ENCODE results near the gene LYPD6B.

The LYPD6B gene

DNA sequence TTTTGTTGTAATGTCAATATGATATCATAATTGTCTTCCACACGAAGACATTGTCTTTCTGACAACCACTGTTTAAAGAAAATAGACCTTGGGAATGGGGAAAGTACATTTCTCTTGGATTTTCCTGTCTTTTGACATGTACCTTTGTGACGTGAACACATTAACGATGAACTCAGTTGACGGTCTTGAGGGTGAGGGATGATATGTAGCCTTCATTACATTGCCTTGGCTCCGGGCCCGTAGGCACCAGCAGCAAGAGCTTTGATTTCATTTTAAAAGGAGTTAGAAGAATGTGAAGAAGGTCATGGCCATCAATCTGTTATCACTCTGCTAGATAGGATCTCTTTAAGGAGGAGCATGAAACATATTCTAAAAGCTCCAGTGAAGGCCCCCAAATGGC is 80.9 kb downstream of the LYPD6B start:
- no peak for DNase-seq (ENCODE audit: low spot score)

DNA sequence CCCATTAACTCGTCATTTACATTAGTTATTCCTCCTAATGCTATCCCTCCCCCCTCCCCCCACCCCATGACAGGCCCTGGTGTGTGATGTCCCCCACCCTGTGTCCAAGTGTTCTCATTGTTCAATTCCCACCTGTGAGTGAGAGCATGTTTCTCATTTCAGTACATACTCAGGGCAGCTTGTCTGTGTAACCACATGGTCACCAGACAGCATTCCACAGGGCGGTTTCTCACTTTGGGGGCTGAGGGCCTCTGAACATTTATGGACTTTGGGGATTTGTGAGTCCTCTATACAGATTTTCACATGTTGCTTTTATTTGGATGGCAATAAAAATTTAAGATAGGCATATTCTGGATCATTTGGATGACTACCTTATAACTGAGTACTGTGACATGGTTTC is 84.0 kb downstream of the LYPD6B start:
- DNase-seq (ENCODE audit: low spot score): no peak

DNA sequence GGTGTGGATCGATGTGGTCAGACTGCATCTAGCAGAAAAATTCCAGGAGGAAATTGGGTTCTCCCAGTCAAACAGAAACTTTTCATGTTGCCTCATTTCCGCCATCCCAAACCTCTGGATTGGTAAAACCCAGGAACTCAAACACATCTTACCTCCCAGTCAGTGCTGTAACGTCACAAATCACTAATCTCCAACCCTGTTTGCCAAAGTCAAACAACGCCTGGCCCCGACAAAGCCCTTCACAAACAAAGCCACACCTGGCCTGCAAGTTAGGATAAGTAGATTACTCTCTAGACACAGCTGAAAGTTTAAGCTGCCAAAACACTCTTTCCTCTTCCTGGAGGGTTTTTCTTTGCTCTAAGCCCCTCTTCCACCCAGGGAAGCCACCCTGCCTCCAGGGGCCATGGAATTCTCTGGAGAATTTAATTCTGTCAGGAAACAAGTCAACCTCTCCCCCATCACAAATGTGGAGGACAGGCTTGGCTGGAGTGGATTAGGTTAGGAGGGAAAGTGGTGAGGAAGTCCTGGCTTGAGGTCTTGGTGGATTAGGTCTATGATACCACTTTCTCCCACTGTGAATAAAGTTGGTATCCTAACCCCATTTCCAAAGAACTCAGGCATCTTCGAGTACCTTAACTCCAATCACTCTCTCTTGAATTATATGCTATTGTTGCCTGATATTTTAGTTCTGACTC is 86.7 kb downstream of the LYPD6B start:
- DNase-seq (ENCODE audit: low spot score): no peak

DNA sequence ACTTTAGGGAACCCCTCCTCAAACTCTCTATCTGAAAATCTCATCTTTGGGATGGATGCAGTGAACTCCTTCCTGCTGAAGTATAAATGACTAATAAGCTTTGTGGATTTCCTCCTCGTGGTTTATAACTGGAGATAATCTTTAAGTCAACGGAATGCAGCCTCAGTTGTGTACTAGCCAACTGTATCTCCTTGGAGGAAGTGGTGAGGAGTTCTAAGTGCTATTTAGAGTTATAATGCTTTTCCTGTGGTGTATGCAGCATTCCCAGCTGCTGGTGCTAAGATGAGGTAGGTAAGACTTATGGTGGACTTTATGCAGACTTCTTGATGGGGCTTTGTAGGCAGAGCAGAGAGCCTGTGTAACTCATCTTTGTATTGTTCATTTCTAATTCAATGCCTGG is 90.9 kb downstream of the LYPD6B start:
- DNase-seq (ENCODE audit: low spot score): no peak

GRCh38 chr2:149132339-149132738 is 93.8 kb downstream of the LYPD6B start:
- DNase-seq (ENCODE audit: low spot score): no peak

GRCh38 chr2:149132901-149133300 is 94.4 kb downstream of the LYPD6B start:
- no peak for DNase-seq (ENCODE audit: low spot score)

- DNase-seq (ENCODE audit: low spot score): no peak
These were observed 95.9 kb downstream of the LYPD6B start for GRCh38 chr2:149134335-149134923.

- DNase-seq (ENCODE audit: low spot score): no peak
These were observed 97.6 kb downstream of the LYPD6B start for GRCh38 chr2:149136111-149136510.

DNA sequence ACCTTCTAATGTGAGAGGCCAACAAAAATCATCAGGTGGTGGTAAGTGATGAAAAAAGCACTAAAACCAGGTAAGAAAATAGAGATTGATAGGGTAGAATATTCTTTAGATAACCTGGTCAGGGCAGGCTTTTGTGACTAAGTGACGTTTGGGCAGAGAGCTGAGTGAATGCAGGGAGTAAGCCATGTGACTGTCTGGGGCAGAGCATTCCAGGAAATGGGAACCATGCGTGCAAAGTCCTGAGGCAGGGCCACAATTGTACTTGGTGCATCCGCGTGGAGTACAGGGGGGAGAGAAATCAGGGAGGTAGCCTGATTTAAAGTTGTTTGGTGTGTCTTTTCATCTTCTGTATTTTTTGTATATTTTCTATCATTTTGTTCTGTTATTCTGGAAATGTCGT is 102.5 kb downstream of the LYPD6B start:
- DNase-seq (ENCODE audit: low spot score): no peak

- no peak for DNase-seq (ENCODE audit: low spot score)
These were observed 105.2 kb downstream of the LYPD6B start for GRCh38 chr2:149143734-149144133.

DNA sequence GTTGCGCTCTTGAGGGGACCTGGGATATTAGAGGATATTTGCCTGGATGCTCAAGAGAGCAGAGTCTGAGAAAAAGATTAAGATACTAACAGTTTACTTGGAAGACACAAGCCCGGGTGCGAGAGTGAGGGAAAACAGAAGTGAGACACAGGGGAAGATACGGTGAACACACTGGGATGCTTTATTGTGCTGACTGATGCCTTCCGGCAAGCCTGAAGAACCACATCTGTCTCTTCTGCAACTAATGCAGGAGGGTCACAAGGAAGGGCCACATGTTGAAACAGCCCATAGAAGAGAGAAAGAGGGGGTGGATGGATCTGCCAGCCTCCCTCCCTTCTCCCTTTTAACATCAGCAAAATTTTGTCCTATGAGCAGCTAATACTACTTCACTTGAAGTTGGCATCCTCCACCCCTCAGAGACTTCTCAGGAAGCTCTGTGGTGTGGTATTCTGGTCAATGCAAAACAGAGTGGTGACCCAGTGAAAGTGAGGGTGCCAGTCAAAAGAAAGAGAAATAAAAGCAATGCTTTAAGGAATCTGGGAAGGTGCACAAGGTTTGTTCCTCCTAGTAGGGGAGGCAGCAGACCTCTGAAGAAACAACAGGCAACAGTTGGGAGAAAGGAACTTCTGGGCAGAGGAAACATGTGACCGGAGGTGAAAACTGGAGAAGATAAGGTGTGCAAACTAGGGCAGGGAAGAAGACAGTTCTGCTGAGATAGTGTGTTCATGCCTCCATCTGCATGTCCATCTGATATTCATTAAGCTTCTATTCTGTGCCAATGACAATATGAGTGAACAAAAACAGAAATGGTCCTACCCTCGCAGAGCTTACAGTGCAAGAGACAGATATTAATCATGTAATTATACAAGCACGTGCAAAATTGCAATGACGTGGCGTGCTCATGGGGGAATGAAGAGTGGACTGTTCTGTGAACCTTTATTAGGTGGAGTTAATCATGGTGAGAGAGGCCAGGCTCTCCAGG is 107.1 kb downstream of the LYPD6B start:
- no peak for DNase-seq (ENCODE audit: low spot score)

GRCh38 chr2:149146876-149147275 is 108.4 kb downstream of the LYPD6B start:
- DNase-seq (ENCODE audit: low spot score): no peak

DNA sequence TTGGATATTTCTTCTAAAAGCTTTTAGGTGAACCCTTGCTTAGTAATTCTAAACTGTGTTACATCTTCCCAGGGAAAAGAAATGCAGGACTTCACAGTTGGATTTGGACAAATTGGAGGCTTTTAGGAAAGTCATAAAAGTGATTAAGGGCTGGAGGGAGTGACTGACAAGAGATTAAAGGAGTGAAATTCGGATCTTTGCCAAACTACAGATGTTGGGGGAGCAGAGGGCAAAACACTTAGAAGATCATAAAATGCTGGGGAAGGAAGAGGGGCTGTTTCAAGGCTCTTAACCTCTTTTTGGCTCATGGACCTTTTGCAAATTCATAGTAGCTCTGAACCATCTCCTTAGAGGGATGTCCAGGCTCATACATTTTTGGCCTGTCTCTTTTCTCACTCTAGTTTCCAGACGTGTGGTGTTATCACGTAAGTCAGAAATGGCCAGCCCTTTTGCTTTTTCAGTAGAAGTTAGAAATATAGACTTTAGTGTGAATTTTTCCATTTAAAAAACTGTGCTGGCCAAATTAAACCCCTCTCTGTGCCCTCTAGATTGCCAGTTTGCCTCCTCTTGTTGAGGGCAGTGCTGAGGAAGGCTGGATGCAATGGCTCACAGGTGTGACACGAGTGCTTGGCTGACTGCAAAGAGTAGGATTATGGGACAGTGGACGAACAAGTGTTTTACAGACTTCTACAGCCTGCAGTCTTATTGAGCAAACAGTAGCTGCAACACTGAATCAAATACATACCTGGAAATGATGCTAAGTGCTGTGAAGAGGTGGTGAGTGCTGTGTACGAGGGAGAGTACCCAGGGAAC is 109.9 kb downstream of the LYPD6B start:
- no peak for DNase-seq (ENCODE audit: low spot score)

DNA sequence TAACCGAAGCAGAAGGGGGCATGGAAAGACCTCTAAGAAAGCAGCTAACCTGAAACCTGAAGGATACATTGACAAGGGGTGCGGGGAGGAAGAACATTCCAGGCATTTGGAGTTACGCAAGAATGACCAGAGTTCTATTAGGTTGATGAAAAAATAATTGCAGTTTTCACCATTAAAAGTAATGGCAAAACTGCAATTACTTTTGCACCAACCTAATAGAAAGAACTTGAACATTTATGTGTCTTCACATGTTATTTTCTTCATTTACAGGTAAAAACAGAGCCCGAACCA is 110.5 kb downstream of the LYPD6B start:
- no peak for DNase-seq (ENCODE audit: low spot score)

- no peak for DNase-seq (ENCODE audit: low spot score)
These were observed 114.0 kb downstream of the LYPD6B start for GRCh38 chr2:149152469-149152953.

DNA sequence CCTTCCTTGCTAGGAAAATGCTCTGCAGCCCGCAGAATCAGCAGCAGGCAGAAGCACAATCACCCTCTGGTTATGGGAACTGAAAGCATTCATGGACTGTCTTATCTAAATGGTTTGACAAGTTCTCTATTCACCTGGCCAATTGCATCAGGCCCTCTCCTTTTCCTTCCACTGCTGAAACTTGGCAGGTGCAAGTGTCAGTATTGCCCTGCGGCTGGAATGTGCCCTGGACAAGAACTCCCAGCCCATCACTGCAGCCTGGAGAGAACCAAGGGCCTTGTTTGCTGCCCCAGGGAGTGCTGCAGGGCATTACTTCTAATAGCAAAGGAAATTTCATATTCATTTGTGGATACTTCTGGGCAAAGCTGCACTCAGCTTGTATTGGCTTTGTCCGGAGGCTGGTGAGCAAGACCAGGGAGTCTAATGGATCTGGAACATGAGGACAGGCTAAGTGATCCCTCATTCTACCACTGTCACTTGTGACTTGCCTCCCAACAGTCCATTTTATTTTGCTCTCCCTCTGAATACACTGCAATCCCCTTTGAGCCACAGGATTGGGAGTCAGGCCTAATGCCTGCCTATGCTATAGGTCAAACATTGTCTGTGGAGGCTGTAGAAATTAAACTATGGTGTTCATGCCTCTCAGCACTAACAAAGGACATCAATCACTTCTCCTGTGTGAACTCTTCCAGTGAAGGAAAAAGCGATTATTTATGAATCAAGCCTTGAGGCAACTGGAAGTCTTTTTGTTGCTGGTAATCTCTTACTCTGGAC is 116.9 kb downstream of the LYPD6B start:
- DNase-seq (ENCODE audit: low spot score): no peak

- no peak for DNase-seq (ENCODE audit: low spot score)
These were observed 117.5 kb downstream of the LYPD6B start for GRCh38 chr2:149155988-149156387.

DNA sequence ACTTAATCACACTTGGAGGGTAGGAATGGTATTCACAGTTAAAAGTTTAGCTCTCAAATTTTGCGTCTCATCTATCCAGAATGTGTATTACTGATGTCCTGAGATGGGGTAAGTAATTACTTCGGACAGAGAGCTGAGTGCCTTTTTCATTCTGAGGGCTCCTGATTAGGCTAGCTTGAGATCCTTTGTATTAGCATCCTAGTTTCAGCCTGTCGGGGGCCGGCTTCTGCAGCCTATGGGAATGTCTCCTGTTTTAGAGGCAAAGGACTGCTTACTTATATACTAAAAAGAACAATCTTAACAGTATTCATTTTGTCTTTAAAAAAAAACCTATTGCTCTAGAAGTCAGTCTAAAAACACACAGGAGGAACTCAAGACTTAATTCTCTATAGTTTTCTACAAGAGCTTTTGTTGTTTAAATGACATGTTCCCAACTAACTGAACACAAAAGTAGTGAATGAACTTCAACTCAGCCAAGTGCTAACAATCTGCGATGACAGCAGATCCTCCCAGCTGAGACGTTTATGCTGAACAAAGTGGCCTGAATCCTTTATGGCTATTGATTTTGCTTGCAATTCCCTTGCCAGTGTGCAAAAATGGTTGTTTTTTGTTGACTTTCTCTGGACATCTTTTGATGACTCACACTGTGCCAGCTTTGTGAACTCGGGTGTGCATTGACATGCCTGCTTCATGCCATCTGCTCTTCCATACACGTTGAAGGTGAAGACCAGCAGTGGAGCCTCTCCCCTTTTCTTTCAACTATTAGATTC is 118.7 kb downstream of the LYPD6B start:
- no peak for DNase-seq (ENCODE audit: low spot score)

DNA sequence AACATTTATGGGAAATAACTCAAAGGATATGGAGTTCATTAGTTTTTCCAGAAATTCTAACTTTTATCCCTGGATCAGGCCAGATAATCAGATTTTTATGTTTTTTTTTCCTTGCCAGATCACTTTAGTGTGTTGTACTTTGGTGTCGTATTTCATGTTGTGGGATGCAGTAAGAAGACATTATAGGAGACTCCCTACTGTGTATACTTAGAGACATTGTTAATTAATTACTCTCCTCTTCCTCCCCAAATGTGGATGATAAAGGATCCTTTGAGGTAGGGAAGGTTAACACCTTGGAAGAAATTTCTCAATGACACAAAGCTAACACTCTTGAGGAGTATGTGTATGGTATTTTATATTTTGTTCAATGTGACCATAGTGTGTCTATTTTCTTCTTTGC is 120.5 kb downstream of the LYPD6B start:
- no peak for DNase-seq (ENCODE audit: low spot score)

DNA sequence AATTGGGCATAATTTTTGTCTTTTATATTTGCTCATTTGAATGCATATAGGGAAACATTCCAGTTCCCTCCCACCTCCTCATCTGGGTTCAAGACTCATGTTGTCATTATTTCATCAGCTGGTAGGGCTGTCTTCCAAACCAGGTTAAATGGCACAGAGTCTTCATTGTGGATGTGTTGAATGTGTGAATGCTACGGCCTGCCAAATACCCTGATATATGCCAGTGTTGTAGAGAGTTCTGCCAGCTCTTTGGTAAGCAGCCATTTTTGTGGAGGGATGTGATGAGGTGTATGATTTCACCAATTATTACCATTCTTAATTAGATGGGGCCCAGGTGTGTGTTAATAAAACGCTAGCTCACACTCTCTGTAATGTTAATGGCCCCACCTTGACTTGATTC is 121.7 kb downstream of the LYPD6B start:
- DNase-seq (ENCODE audit: low spot score): no peak
